A549 (cell line): ENCODE results near the gene LLPH.

Experiments used
- CBX8 ChIP-seq: fragments of 200-600 bp; sonication (generic); IDR thresholded peaks from 2 replicates; pipeline ENCODE4 v1.6.1; 2016
- CEBPB ChIP-seq, 2 experiments: fragments of >200 bp in 1 of 2; sonication (Bioruptor Twin) in 1 of 2; formaldehyde crosslinking in 1 of 2; IDR thresholded peaks; 2 replicates each; pipeline ENCODE4 v1.6.1; 2012 to 2016
- EP300 ChIP-seq, 2 experiments: fragments of >200 bp; sonication (Bioruptor Twin); formaldehyde crosslinking; IDR thresholded peaks; 2 replicates in 1 of 2; 3 replicates in 1 of 2; pipeline ENCODE4 v1.6.1; 2016 to 2017
- JUNB ChIP-seq: fragments of >200 bp; sonication (Bioruptor Twin); formaldehyde crosslinking; IDR thresholded peaks from 2 replicates; pipeline ENCODE4 v1.6.1; 2016
- POLR2A ChIP-seq: IDR thresholded peaks from 2 replicates; pipeline ENCODE4 v1.6.1; 2012; ENCODE audit warnings: mild to moderate bottlenecking, low read length
- RAD21 ChIP-seq, 2 experiments: fragments of >200 bp in 1 of 2; sonication (Bioruptor Twin) in 1 of 2; formaldehyde crosslinking in 1 of 2; IDR thresholded peaks in 1 of 2; conservative IDR thresholded peaks in 1 of 2; 2 replicates in 1 of 2; 3 replicates in 1 of 2; pipeline ENCODE4 v1.6.1; 2012 to 2018; ENCODE audit warnings: inconsistent platforms in 1 of 2
- RFX5 ChIP-seq: fragments of 450-650 bp; IDR thresholded peaks from 2 replicates; pipeline ENCODE4 v1.7.1; 2014; ENCODE audit warnings: antibody characterized with exemption, mild to moderate bottlenecking, moderate library complexity
- RNF2 ChIP-seq: fragments of 200-600 bp; sonication (generic); IDR thresholded peaks from 2 replicates; pipeline ENCODE4 v1.6.1; 2016; ENCODE audit warnings: low read depth, mild to moderate bottlenecking, antibody characterized with exemption, moderate library complexity, borderline replicate concordance
- TF ChIP-seq, protein P1 (sequence below): fragments of 150-350 bp; IDR thresholded peaks from 2 replicates; pipeline ENCODE4 v1.6.1; 2014; ENCODE audit warnings: low read depth, mild to moderate bottlenecking, low read length
- TF ChIP-seq, protein P2 (sequence below): fragments of >200 bp; sonication (Bioruptor Twin); formaldehyde crosslinking; IDR thresholded peaks from 3 replicates; pipeline ENCODE4 v1.5.1; 2016
- TF ChIP-seq, protein P3 (sequence below): fragments of 450-650 bp; IDR thresholded peaks from 2 replicates; pipeline ENCODE4 v1.6.1; 2014; ENCODE audit warnings: antibody characterized with exemption
- TF ChIP-seq, protein P4 (sequence below): IDR thresholded peaks from 2 replicates; pipeline ENCODE4 v1.6.1; 2012

DNA sequence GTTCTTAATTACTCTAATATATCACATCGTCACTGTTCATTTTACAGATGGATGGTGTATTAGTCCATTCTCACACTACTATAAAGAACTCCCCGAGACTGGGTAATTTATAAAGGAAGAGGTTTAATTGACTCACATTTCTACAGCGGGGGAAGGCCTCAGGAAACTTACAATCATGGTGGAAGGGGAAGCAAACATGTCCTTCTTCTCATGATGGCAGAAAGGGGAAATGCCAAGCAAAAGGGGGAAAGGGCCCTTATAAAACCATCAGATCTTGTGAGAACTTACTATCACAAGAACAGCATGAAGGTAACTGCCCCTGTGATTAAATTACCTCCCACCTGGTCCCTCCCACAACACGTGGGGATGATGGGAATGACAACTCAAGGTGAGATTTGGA, 32.7 kb upstream of the LLPH start:
- TF ChIP-seq, protein P1, sequence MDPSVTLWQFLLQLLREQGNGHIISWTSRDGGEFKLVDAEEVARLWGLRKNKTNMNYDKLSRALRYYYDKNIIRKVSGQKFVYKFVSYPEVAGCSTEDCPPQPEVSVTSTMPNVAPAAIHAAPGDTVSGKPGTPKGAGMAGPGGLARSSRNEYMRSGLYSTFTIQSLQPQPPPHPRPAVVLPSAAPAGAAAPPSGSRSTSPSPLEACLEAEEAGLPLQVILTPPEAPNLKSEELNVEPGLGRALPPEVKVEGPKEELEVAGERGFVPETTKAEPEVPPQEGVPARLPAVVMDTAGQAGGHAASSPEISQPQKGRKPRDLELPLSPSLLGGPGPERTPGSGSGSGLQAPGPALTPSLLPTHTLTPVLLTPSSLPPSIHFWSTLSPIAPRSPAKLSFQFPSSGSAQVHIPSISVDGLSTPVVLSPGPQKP, result no peak
- TF ChIP-seq, protein P2, sequence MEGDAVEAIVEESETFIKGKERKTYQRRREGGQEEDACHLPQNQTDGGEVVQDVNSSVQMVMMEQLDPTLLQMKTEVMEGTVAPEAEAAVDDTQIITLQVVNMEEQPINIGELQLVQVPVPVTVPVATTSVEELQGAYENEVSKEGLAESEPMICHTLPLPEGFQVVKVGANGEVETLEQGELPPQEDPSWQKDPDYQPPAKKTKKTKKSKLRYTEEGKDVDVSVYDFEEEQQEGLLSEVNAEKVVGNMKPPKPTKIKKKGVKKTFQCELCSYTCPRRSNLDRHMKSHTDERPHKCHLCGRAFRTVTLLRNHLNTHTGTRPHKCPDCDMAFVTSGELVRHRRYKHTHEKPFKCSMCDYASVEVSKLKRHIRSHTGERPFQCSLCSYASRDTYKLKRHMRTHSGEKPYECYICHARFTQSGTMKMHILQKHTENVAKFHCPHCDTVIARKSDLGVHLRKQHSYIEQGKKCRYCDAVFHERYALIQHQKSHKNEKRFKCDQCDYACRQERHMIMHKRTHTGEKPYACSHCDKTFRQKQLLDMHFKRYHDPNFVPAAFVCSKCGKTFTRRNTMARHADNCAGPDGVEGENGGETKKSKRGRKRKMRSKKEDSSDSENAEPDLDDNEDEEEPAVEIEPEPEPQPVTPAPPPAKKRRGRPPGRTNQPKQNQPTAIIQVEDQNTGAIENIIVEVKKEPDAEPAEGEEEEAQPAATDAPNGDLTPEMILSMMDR, result no peak
- TF ChIP-seq POLR2A (no peak), EP300 (IDR thresholded peaks at IDR 0.05) (no peak), JUNB (no peak), RFX5 (no peak), CEBPB (IDR thresholded peaks at IDR 0.05) (no peak), CBX8 (no peak), RAD21 (conservative IDR thresholded peaks at IDR 0.05 in 1 of 2, IDR thresholded peaks at IDR 0.05 in 1 of 2) (no peak), RNF2 (no peak)
- TF ChIP-seq, protein P3, sequence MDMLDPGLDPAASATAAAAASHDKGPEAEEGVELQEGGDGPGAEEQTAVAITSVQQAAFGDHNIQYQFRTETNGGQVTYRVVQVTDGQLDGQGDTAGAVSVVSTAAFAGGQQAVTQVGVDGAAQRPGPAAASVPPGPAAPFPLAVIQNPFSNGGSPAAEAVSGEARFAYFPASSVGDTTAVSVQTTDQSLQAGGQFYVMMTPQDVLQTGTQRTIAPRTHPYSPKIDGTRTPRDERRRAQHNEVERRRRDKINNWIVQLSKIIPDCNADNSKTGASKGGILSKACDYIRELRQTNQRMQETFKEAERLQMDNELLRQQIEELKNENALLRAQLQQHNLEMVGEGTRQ, result no peak
- TF ChIP-seq, protein P4, sequence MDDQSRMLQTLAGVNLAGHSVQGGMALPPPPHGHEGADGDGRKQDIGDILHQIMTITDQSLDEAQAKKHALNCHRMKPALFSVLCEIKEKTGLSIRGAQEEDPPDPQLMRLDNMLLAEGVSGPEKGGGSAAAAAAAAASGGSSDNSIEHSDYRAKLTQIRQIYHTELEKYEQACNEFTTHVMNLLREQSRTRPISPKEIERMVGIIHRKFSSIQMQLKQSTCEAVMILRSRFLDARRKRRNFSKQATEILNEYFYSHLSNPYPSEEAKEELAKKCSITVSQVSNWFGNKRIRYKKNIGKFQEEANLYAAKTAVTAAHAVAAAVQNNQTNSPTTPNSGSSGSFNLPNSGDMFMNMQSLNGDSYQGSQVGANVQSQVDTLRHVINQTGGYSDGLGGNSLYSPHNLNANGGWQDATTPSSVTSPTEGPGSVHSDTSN, result no peak
